H1 (cell line): ENCODE results near the gene EEF2K. TPM values are rescaled to one million over a fixed set of nuclear protein-coding genes. Genes with fewer than 3 reads are reported as not detected.
A peak's percentile ranks its signal among the peaks of the same experiment; 100 is the strongest.

ENCODE experiments used
- CTCF ChIA-PET: fragments of 300-600 bp; sonication (Branson Sonifier 250); formaldehyde crosslinking; loops from one replicate; lab custom pipeline; 2021; ENCODE audit not compliant: partially characterized antibody; lab: Charles Lee
- POLR2A ChIA-PET: fragments of 300-600 bp; sonication (Branson Sonifier 250); formaldehyde crosslinking; loops from one replicate; lab custom pipeline; 2021; ENCODE audit warnings: inconsistent platforms; ENCODE audit not compliant: partially characterized antibody; lab: Charles Lee
- DNase-seq, 2 experiments: peaks; one replicate each; pipeline versions ENCODE4 v3.0.0 to v3.0.0-alpha.2; 2010 to 2022; ENCODE audit warnings: low spot score in 2 of 2, low read depth in 1 of 2, mixed read lengths in 1 of 2
- FAIRE-seq: peaks from 2 replicates; lab custom pipeline; 2011; peaks lifted over from hg19 to GRCh38; lab: Jason Lieb, UNC
- H2AFZ ChIP-seq: 2 replicates; pipeline ENCODE4 v1.8.1; 2012; ENCODE audit warnings: low read length, inconsistent platforms
- H2AK5ac ChIP-seq: 2 replicates; pipeline ENCODE4 v1.6.1; 2013; ENCODE audit warnings: low read depth, low read length
- H2BK120ac ChIP-seq: replicated peaks from 2 replicates; pipeline ENCODE3; 2013; ENCODE audit warnings: low read depth, low read length, inconsistent platforms
- H2BK12ac ChIP-seq: 2 replicates; pipeline ENCODE4 v1.6.1; 2013; ENCODE audit warnings: low read depth, low read length
- H2BK15ac ChIP-seq: 2 replicates; pipeline ENCODE4 v1.6.1; 2013; ENCODE audit warnings: low read length
- H2BK20ac ChIP-seq: 2 replicates; pipeline ENCODE4 v1.6.1; 2013; ENCODE audit warnings: low read length
- H2BK5ac ChIP-seq: 2 replicates; pipeline ENCODE4 v1.6.1; 2013; ENCODE audit warnings: low read depth, low read length
- H3K14ac ChIP-seq: 2 replicates; pipeline ENCODE4 v1.6.1; 2013; ENCODE audit warnings: inconsistent platforms; ENCODE audit not compliant: insufficient read length
- H3K18ac ChIP-seq: 2 replicates; pipeline ENCODE4 v1.6.1; 2013; ENCODE audit warnings: low read length; ENCODE audit errors: extremely low read depth
- H3K23ac ChIP-seq: 2 replicates; pipeline ENCODE4 v1.6.1; 2013; ENCODE audit warnings: inconsistent platforms; ENCODE audit not compliant: insufficient read length
- H3K23me2 ChIP-seq: 2 replicates; pipeline ENCODE4 v1.6.1; 2013; ENCODE audit warnings: low read depth, low read length
- H3K27ac ChIP-seq: 2 replicates; pipeline ENCODE4 v1.6.1; 2011; ENCODE audit warnings: low read depth, low read length, inconsistent platforms
- H3K27me3 ChIP-seq, 4 experiments: replicated peaks in 1 of 4; 1 replicate in 1 of 4; 2 replicates in 3 of 4; pipeline versions ENCODE4 v1.6.1 to v1.8.1; 2011 to 2013; ENCODE audit warnings: low read length in 3 of 4, mild to moderate bottlenecking in 3 of 4, inconsistent platforms in 2 of 4, mixed read lengths in 2 of 4, moderate library complexity in 1 of 4; ENCODE audit not compliant: control insufficient read depth in 3 of 4, insufficient read depth in 3 of 4; ENCODE audit errors: extremely low read depth in 1 of 4
- H3K36me3 ChIP-seq, 4 experiments: 2 replicates each; pipeline versions ENCODE4 v1.6.1 to v1.8.1; 2011 to 2013; ENCODE audit warnings: mild to moderate bottlenecking in 4 of 4, low read length in 3 of 4, moderate library complexity in 2 of 4, control low read depth in 1 of 4, inconsistent platforms in 1 of 4; ENCODE audit not compliant: insufficient read depth in 4 of 4, control insufficient read depth in 2 of 4
- H3K4ac ChIP-seq: replicated peaks from 2 replicates; pipeline ENCODE3; 2013; ENCODE audit warnings: low read length, low read depth, mixed read lengths, inconsistent platforms; ENCODE audit not compliant: insufficient read length
- H3K4me1 ChIP-seq, 4 experiments: replicated peaks in 1 of 4; 1 replicate in 1 of 4; 2 replicates in 3 of 4; pipeline versions ENCODE4 v1.6.1 to v1.8.1; 2011 to 2013; ENCODE audit warnings: low read length in 3 of 4, inconsistent platforms in 2 of 4, mixed read lengths in 1 of 4; ENCODE audit not compliant: insufficient read depth in 4 of 4, control insufficient read depth in 3 of 4
- H3K4me2 ChIP-seq, 2 experiments: 2 replicates each; pipeline versions ENCODE4 v1.6.1 to v1.8.1; 2011 to 2013; ENCODE audit warnings: low read depth in 2 of 2, low read length in 2 of 2, control low read depth in 1 of 2, inconsistent platforms in 1 of 2, mild to moderate bottlenecking in 1 of 2; ENCODE audit not compliant: insufficient read depth in 1 of 2
- H3K4me3 ChIP-seq, 4 experiments: fragments of 200-600, 300-600 bp in 1 of 4; sonication (generic), shearing (Covaris generic), sonication (Bioruptor Twin) in 1 of 4; 2 replicates each; pipeline versions ENCODE4 v1.5.1 to v1.8.1; 2011 to 2016; ENCODE audit warnings: low read length in 4 of 4, low read depth in 3 of 4, control low read depth in 2 of 4, inconsistent platforms in 2 of 4, mild to moderate bottlenecking in 2 of 4, mixed read lengths in 1 of 4, moderate library complexity in 1 of 4; ENCODE audit not compliant: insufficient read depth in 2 of 4; ENCODE audit errors: extremely low read depth in 1 of 4
- H3K56ac ChIP-seq: replicated peaks from 2 replicates; pipeline ENCODE3; 2013; ENCODE audit warnings: low read depth, mild to moderate bottlenecking, mixed read lengths, low read length, inconsistent platforms; ENCODE audit not compliant: insufficient read length
- H3K79me1 ChIP-seq: 2 replicates; pipeline ENCODE4 v1.6.1; 2013; ENCODE audit warnings: low read depth, low read length, control low read depth
- H3K79me2 ChIP-seq, 2 experiments: 2 replicates each; pipeline versions ENCODE4 v1.6.1 to v1.8.1; 2012 to 2013; ENCODE audit warnings: low read length in 2 of 2, mild to moderate bottlenecking in 2 of 2, inconsistent platforms in 1 of 2; ENCODE audit not compliant: insufficient read depth in 2 of 2, control insufficient read depth in 1 of 2
- H3K9ac ChIP-seq, 4 experiments: replicated peaks in 1 of 4; 1 replicate in 1 of 4; 2 replicates in 3 of 4; pipeline versions ENCODE4 v1.6.1 to v1.8.1; 2011 to 2013; ENCODE audit warnings: low read depth in 3 of 4, low read length in 3 of 4, control low read depth in 2 of 4, mild to moderate bottlenecking in 2 of 4, moderate library complexity in 2 of 4, inconsistent platforms in 1 of 4; ENCODE audit errors: extremely low read depth in 1 of 4
- H3K9me3 ChIP-seq, 2 experiments: 2 replicates each; pipeline versions ENCODE4 v1.6.1 to v1.8.1; 2012 to 2013; ENCODE audit warnings: mild to moderate bottlenecking in 2 of 2, moderate library complexity in 2 of 2, control low read depth in 1 of 2, inconsistent platforms in 1 of 2, low read depth in 1 of 2, low read length in 1 of 2, mixed read lengths in 1 of 2; ENCODE audit not compliant: insufficient read depth in 2 of 2
- H4K20me1 ChIP-seq, 2 experiments: replicated peaks in 1 of 2; 2 replicates each; pipeline versions ENCODE3 to v1.8.1; 2011 to 2013; ENCODE audit warnings: inconsistent platforms in 2 of 2, low read length in 2 of 2, mild to moderate bottlenecking in 1 of 2; ENCODE audit not compliant: insufficient read depth in 2 of 2, control insufficient read depth in 1 of 2
- H4K5ac ChIP-seq: 2 replicates; pipeline ENCODE4 v1.6.1; 2013; ENCODE audit warnings: low read length, low read depth, mixed read lengths, inconsistent platforms; ENCODE audit not compliant: insufficient read length
- H4K8ac ChIP-seq: 2 replicates; pipeline ENCODE4 v1.8.0; 2013; ENCODE audit warnings: mild to moderate bottlenecking, moderate library complexity, low read length, inconsistent platforms; ENCODE audit not compliant: insufficient read depth; ENCODE audit errors: extremely low read depth
- H4K91ac ChIP-seq: replicated peaks from 2 replicates; pipeline ENCODE3; 2013; ENCODE audit warnings: low read length, mixed read lengths, inconsistent platforms; ENCODE audit not compliant: insufficient read length
- CBX5 ChIP-seq: fragments of 300-800, 300-1000 bp; sonication (generic); IDR thresholded peaks from 2 replicates; pipeline ENCODE4 v1.7.1; 2016; ENCODE audit warnings: antibody characterized with exemption, low read length, low read depth
- GTF2F1 ChIP-seq: IDR thresholded peaks from 2 replicates; pipeline ENCODE4 v1.6.1; 2012; ENCODE audit warnings: low read depth, low read length, improper control_type of control experiment, borderline replicate concordance
- KDM4A ChIP-seq: IDR thresholded peaks from one replicate; pipeline ENCODE4 v1.7.1; 2012; ENCODE audit warnings: low read depth, mild to moderate bottlenecking, moderate library complexity, low read length, inconsistent platforms; ENCODE audit not compliant: severe bottlenecking
- SP1 ChIP-seq: IDR thresholded peaks from 2 replicates; pipeline ENCODE4 v1.6.1; 2011; ENCODE audit warnings: low read depth, low read length
- TAF1 ChIP-seq: IDR thresholded peaks from 2 replicates; pipeline ENCODE4 v1.6.1; 2011; ENCODE audit warnings: mild to moderate bottlenecking, low read depth, low read length
- ZNF274 ChIP-seq: IDR thresholded peaks from 2 replicates; pipeline ENCODE4 v1.7.0; 2012; ENCODE audit warnings: low read length, borderline replicate concordance; ENCODE audit errors: extremely low read depth
- polyA plus RNA-seq, 7 experiments: library from polyadenylated mRNA; depleted of rRNA in 3 of 7; stranded (reverse) in 5 of 7; unstranded in 2 of 7; fragments of >200 nt in 5 of 7; fragments of 200-250 nt in 2 of 7; gene quantifications; 1 replicate in 5 of 7; 2 replicates in 1 of 7; 4 replicates in 1 of 7; pipeline versions ENCODE4 v1.2.1 to v1.2.3, GENCODE V29; 2011 to 2013; ENCODE audit warnings: missing spikeins in 2 of 7, mixed read lengths in 2 of 7
- total RNA-seq: library from RNA; stranded (reverse); fragmentation: NEBNext Ultra II Directional; extraction: Animal tissue kit (Norgen Biotek cat#: 25700); gene quantifications from 2 replicates; pipeline ENCODE4 v1.2.1, GENCODE V29; 2021

Gene EEF2K
- total and polyA plus RNA-seq, 2 of the 8 experiments (the other 6 are each of a cell fraction or from before 2014, with no cell fraction given) = 14.9 to 30.2 TPM

DNA sequence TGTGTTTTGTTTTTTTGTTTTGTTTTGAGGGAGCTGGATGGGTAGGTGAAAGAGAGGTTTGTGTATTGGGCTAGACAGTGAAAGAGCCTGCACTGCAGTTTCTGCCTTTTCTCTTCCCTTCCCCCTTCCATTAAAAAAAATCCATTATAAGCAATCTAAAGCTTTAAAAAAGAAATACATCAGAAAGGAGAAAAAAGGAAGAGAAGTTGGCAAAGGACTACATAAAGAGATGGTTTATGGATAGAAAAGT lies 10.7 kb upstream of the EEF2K start:
- no peak overlapping the region for H4K5ac ChIP-seq
- no peak for FAIRE-seq
- peaks cover 0 to 3% (median 0%) of the 10 kb centered on the region in 4 experiments; a peak in 3 of 7 replicates for H3K4me1 ChIP-seq
- H3K4ac ChIP-seq = no peak overlapping the region
- CTCF ChIA-PET = interaction anchor here (0.8 to 2.6 kb wide), 9 partner anchors 9 to 187 kb away, joined by 3 to 13 read pairs (median 4); partner anchors contain the start of genes EEF2K and POLR3E
- H2BK12ac ChIP-seq = no peak overlapping the region
- no peak overlapping the region for H2BK5ac ChIP-seq
- H4K20me1 ChIP-seq = no peaks in the 10 kb centered on the region
- H3K9me3 ChIP-seq = no peaks in the 10 kb centered on the region
- no peak overlapping the region for H4K91ac ChIP-seq
- H3K79me2 ChIP-seq = no peaks in the 10 kb centered on the region
- H3K23me2 ChIP-seq = peaks cover 2% of the 10 kb centered on the region
- no peak overlapping the region; the same call in 1 of the 2 replicates for H3K18ac ChIP-seq
- H3K79me1 ChIP-seq = no peaks in the 10 kb centered on the region
- DNase-seq = no peak
- H3K27me3 ChIP-seq = no peaks in the 10 kb centered on the region
- H3K36me3 ChIP-seq = no peaks in the 10 kb centered on the region
- no peak overlapping the region for H3K9ac ChIP-seq
- TF ChIP-seq ZNF274 = no peak
- TF ChIP-seq GTF2F1 = no peak
- no peak for TF ChIP-seq CBX5
- TF ChIP-seq KDM4A = no peak
- no peak for TF ChIP-seq SP1
- no peak for TF ChIP-seq TAF1
- H3K23ac ChIP-seq = no peak overlapping the region
- no peak overlapping the region for H2AFZ ChIP-seq
- H3K27ac ChIP-seq = no peak overlapping the region
- POLR2A ChIA-PET = interaction anchor here (1.5 kb wide), 1 partner anchor 102 kb away, joined by 4 read pairs; the partner anchor contains the start of gene POLR3E
- no peak overlapping the region for H3K14ac ChIP-seq
- peak overlapping the region in 1 of 4 experiments; percentile 92; a peak in 3 of 8 replicates for H3K4me3 ChIP-seq
- no peak overlapping the region for H4K8ac ChIP-seq
- H3K56ac ChIP-seq = no peak overlapping the region
- H3K4me2 ChIP-seq = 0 out of 4 replicates have a peak overlapping the region, but pooled peaks of 1 of the 2 experiments have one; percentile 76
- no peak overlapping the region for H2BK120ac ChIP-seq
- no peak overlapping the region for H2BK15ac ChIP-seq
- no peak overlapping the region for H2AK5ac ChIP-seq
- no peak overlapping the region for H2BK20ac ChIP-seq
